Measurements from ENCODE around the gene ROCK2. TPM values are rescaled to one million over a fixed set of nuclear protein-coding genes. Genes with fewer than 3 reads are reported as not detected.
"Not testable (repeated sequence)": the region's sequence is repeated elsewhere in the genome, so short reads cannot be mapped to it uniquely, and the experiment has no call there.

The ROCK2 gene
- total and polyA plus RNA-seq, 2 donors (not counting 1 experiment from before 2014, with no cell fraction given), result 32.0 to 58.1 TPM

DNA sequence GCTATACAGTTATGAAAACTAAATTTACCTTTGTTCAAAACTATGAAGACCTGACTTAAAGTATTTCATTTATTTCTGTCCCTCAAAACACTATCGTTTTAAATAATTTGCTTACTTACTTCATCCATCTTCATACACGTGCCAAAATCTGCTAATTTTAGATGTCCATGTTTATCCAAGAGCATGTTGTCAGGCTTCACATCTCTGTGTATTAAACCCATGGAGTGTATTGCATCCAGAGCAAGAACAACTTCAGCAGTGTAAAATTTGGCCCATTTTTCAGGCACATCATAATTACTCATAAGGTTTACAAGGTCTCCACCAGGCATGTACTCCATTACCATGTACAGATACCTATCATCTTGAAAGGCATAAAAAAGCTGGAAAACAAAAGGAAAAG is 108.9 kb downstream of the ROCK2 start:
- H2AFZ ChIP-seq (ENCODE audit: low read length), result no peak overlapping the region
- no peak for DNase-seq (ENCODE audit: low read depth in 2 of 2)
- no peak overlapping the region for H3K9ac ChIP-seq (ENCODE audit: insufficient read depth, low read length)
- TF ChIP-seq, protein P1, sequence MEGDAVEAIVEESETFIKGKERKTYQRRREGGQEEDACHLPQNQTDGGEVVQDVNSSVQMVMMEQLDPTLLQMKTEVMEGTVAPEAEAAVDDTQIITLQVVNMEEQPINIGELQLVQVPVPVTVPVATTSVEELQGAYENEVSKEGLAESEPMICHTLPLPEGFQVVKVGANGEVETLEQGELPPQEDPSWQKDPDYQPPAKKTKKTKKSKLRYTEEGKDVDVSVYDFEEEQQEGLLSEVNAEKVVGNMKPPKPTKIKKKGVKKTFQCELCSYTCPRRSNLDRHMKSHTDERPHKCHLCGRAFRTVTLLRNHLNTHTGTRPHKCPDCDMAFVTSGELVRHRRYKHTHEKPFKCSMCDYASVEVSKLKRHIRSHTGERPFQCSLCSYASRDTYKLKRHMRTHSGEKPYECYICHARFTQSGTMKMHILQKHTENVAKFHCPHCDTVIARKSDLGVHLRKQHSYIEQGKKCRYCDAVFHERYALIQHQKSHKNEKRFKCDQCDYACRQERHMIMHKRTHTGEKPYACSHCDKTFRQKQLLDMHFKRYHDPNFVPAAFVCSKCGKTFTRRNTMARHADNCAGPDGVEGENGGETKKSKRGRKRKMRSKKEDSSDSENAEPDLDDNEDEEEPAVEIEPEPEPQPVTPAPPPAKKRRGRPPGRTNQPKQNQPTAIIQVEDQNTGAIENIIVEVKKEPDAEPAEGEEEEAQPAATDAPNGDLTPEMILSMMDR (conservative IDR thresholded peaks at IDR 0.05 in 1 of 2, IDR thresholded peaks at IDR 0.05 in 1 of 2; ENCODE audit: low read depth in 1 of 2, low read length in 2 of 2), result no peak
- TF ChIP-seq EZH2 (IDR thresholded peaks at IDR 0.05; ENCODE audit: low read length, missing control alignments), result no peak
- no peak overlapping the region for H3K4me3 ChIP-seq (replicated peaks in 1 of 4; ENCODE audit: control extremely low read depth in 1 of 4, insufficient read depth in 1 of 4, low read depth in 3 of 4, low read length in 4 of 4)
- no peaks in the 10 kb centered on the region for H3K9me3 ChIP-seq (ENCODE audit: control insufficient read depth, insufficient read depth, low read depth, low read length)
- H3K79me2 ChIP-seq (ENCODE audit: control insufficient read depth, insufficient read depth, low read length), result peaks cover 10% of the 10 kb centered on the region
- H3K27ac ChIP-seq (ENCODE audit: insufficient read depth, low read length), result no peak overlapping the region
- H3K4me1 ChIP-seq (ENCODE audit: control insufficient read depth, extremely low read depth, insufficient read depth, low read length), result no peaks in the 10 kb centered on the region
- H3K4me2 ChIP-seq (ENCODE audit: extremely low read depth, insufficient read depth, low read length), result no peak overlapping the region
- H4K20me1 ChIP-seq (ENCODE audit: control insufficient read depth, extremely low read depth, insufficient read depth, low read length), result no peaks in the 10 kb centered on the region
- H3K27me3 ChIP-seq (ENCODE audit: control insufficient read depth, insufficient read depth, low read length), result no peaks in the 10 kb centered on the region
- H3K36me3 ChIP-seq (ENCODE audit: control insufficient read depth, insufficient read depth, low read length), result no peaks in the 10 kb centered on the region

DNA sequence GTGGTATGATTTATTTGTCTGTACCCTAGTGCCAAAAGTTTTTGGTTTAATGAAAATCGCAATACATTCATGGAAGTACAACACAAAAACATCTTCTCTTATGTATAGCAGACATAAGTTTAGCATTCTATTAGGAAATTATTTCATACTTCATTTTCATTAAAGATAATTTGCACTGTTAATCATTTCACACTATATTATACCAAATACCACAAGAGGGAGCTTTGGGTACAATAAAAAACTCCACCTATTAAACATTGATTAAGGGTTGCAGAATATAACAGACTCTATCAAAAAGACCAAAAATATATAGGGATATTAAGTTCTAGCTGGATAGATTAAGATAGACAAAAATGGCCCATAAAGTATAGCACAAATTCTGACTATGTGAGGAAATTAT is 110.1 kb downstream of the ROCK2 start:
- H3K9ac ChIP-seq (ENCODE audit: insufficient read depth, low read length), result no peak overlapping the region
- no peaks in the 10 kb centered on the region for H3K27me3 ChIP-seq (ENCODE audit: control insufficient read depth, insufficient read depth, low read length)
- no peaks in the 10 kb centered on the region for H3K4me1 ChIP-seq (ENCODE audit: control insufficient read depth, extremely low read depth, insufficient read depth, low read length)
- no peak overlapping the region for H3K4me3 ChIP-seq (replicated peaks in 1 of 4; ENCODE audit: control extremely low read depth in 1 of 4, insufficient read depth in 1 of 4, low read depth in 3 of 4, low read length in 4 of 4)
- no peaks in the 10 kb centered on the region for H3K9me3 ChIP-seq (ENCODE audit: control insufficient read depth, insufficient read depth, low read depth, low read length)
- peak in 1 of 2 donors; percentile 53 for DNase-seq (ENCODE audit: low read depth in 2 of 2)
- no peak overlapping the region for H3K4me2 ChIP-seq (ENCODE audit: extremely low read depth, insufficient read depth, low read length)
- no peaks in the 10 kb centered on the region for H4K20me1 ChIP-seq (ENCODE audit: control insufficient read depth, extremely low read depth, insufficient read depth, low read length)
- no peaks in the 10 kb centered on the region for H3K36me3 ChIP-seq (ENCODE audit: control insufficient read depth, insufficient read depth, low read length)
- peaks cover 11% of the 10 kb centered on the region for H3K79me2 ChIP-seq (ENCODE audit: control insufficient read depth, insufficient read depth, low read length)
- no peak for TF ChIP-seq EZH2 (IDR thresholded peaks at IDR 0.05; ENCODE audit: low read length, missing control alignments)
- TF ChIP-seq, protein P1 (conservative IDR thresholded peaks at IDR 0.05 in 1 of 2, IDR thresholded peaks at IDR 0.05 in 1 of 2; ENCODE audit: low read depth in 1 of 2, low read length in 2 of 2), result no peak
- H2AFZ ChIP-seq (ENCODE audit: low read length), result no peak overlapping the region
- no peak overlapping the region for H3K27ac ChIP-seq (ENCODE audit: insufficient read depth, low read length)

DNA sequence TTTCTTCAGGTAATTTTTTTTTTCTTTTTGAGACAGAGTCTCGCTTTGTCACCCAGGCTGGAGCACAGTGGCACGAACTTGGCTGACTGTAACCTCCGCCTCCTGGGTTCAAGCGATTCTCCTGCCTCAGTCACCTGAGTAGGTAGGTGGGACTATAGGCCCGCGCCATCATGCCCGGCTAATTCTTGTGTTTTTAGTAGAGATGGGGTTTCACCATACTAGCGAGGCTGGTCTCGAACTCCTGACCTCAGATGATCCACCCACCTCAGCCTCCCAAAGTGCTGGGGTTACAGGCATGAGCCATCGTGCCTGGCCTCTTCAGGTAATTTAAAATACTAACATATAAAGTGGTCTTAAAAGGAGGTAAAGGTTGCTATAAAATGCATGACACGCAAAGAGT is 113.2 kb downstream of the ROCK2 start:
- H3K9me3 ChIP-seq (ENCODE audit: control insufficient read depth, insufficient read depth, low read depth, low read length); H4K20me1 ChIP-seq (ENCODE audit: control insufficient read depth, extremely low read depth, insufficient read depth, low read length); H2AFZ ChIP-seq (ENCODE audit: low read length); H3K27me3 ChIP-seq (ENCODE audit: control insufficient read depth, insufficient read depth, low read length); H3K4me1 ChIP-seq (ENCODE audit: control insufficient read depth, extremely low read depth, insufficient read depth, low read length); H3K4me3 ChIP-seq (replicated peaks in 1 of 4; ENCODE audit: control extremely low read depth in 1 of 4, insufficient read depth in 1 of 4, low read depth in 3 of 4, low read length in 4 of 4); H3K9ac ChIP-seq (ENCODE audit: insufficient read depth, low read length); H3K27ac ChIP-seq (ENCODE audit: insufficient read depth, low read length); H3K4me2 ChIP-seq (ENCODE audit: extremely low read depth, insufficient read depth, low read length); DNase-seq (ENCODE audit: low read depth in 2 of 2); H3K36me3 ChIP-seq (ENCODE audit: control insufficient read depth, insufficient read depth, low read length); H3K79me2 ChIP-seq (ENCODE audit: control insufficient read depth, insufficient read depth, low read length): not testable (repeated sequence)
